ENCODE data around the gene PCDHGA3.
"Not testable (repeated sequence)": the region's sequence is repeated elsewhere in the genome, so short reads cannot be mapped to it uniquely, and the experiment has no call there.

The PCDHGA3 gene

DNA sequence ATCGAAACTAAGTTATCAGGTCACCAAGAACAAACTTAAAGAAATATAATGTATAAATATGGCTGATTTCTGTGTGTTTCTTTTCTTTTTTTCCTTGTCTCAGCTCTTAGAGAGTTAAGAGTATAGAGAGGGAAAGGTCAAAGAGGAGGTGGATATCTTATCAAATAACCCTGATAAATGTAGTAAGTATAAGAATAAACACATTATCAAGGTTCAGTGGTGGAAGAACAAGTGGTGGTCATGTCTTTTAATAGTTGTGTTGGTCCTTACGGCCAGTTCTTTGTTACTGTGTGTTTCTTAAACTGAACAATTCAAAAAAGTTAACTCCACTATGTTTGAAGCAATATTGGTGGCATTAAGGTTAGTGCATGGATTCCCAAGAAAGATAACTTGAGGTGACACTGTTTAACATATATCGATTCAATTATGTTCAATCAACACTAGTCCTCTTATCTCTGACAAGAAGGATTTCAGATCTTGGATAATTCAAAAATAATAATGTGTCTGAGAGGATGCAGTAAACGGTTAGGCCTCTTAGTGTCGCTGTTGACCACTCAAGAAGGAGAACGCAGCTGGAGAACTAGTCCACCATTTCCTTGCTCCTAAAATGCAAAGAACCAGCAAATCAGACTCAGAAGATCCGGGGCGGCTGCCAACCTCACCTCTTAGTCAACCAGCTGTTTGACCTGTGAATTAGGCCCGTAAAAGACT is at the start of gene PCDHGA3:
Gene PCDHGA3, plus strand, starts transcription at position 588 of the 711 bp plus-strand sequence. CDS start 205 bp downstream, outside the sequence.
- peak; percentile 9 to 10 for DNase-seq

DNA sequence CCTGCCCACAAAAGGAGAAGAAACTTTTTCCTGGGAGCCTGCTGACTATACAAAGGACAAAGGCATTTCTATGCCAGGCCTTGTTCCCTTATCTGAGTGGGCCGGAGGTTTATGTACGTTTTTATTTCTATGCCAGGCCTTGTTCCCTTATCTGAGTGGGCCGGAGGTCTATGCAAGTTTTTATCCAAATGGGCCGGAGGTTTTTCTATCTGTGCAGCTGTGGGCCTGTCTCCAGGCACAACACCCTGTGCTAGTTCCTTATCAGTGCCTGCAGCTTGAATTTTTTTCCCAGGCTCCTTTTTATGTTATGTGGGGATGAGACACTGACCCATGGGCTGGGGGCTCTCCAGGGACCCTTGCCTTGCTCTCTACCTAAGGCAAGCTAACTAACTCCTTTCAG is 45.3 kb upstream of the PCDHGA3 start:
- DNase-seq, result no peak

DNA sequence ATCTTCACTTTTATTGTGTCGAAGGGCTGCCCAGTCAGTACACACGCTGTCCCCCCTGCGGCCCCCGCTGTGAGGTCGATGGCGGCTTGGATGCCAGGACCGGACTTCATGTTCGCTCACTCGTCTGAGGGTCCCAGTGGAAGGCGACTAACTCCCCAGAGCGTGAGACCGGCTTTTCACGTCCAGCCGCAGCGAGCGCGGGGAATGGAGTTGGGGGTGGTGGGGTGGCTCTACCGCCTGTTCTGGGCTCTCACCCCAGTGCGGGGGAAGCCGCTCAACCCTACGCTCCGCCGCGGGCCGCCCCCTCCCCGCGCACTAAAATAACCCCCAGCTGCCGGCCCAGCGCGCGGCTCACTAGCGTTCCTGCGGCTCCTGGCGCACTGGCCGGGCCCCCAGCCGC is 39.9 kb upstream of the PCDHGA3 start, which contains the start of gene SLC25A2:
Gene SLC25A2, minus strand, starts transcription at position 294 of the 400 bp plus-strand sequence. Its CDS starts 184 bp downstream, at position 110.
- no peak for DNase-seq

DNA sequence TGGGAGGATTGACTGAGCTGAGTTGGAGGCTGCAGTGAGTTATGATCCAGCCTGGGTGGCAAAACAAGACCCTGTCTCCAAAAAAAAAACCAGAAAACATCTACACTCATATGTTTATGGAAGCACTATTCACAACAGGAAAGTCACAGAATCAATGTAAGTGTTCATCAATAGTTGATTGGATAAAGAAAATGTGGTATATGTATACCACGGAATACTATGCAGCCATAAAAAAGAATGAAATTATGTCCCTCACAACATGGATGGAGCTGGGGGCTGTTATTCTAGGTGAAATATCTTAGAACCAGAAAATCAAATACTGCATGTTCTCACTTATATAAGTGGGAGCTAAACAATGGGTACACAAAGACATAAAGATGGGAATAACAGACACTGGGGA is 37.0 kb upstream of the PCDHGA3 start:
- no peak for DNase-seq

DNA sequence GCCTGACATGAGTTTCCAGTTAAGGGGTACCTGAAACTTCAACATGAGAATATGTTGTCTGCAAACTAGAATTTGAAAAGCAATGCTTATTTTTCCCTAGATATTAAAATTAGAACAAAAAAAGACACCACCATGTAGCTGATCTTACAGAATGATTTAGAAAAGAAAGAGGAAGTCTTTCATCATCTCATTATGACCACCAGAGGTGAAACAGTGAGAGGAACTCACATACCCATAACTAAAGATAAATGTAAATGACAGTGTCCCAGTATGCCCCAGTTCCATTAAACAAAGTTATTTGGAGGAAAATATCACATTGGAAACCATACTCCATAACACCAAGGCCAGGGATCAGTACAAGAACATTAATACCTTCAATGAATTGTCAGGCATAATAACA is 29.9 kb upstream of the PCDHGA3 start:
- DNase-seq, result no peak

DNA sequence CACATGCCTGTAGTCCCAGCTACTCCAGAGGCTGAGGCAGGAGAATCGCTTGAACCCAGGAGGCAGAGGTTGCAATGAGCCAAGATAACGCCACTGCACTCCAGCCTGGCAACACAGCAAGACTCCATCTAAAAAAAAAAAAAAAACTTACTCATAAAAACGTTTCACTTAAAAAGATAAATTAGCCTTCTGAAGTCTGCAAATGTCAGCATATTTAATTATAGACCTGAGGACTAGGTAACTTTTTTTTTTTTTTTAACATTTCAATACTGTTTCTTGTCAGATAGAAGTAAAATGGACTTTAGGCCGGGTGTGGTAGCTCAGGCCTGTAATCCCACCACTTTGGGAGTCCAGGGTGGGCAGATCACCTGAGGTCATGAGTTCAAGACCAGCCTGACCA is 26.7 kb upstream of the PCDHGA3 start:
- DNase-seq, result not testable (repeated sequence)

DNA sequence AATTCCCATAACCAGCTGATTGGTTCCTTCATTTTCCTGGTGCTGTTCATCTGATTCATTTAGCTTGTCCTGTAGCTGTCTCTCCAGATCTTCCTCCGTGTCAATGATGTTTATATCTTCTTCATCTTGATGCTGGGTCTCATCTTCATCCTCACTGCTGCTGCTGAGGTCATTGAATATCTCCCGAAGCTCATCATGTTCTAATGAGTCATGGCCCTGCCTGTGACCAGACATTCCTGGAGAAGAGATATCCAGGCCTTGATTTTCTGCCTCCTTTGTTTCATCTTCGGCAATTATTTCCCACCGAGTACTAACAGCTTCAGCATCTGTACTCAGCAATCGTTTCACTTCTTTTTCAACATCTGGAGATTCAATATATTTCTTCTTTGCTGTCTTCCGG is 24.4 kb upstream of the PCDHGA3 start:
- no peak for DNase-seq

DNA sequence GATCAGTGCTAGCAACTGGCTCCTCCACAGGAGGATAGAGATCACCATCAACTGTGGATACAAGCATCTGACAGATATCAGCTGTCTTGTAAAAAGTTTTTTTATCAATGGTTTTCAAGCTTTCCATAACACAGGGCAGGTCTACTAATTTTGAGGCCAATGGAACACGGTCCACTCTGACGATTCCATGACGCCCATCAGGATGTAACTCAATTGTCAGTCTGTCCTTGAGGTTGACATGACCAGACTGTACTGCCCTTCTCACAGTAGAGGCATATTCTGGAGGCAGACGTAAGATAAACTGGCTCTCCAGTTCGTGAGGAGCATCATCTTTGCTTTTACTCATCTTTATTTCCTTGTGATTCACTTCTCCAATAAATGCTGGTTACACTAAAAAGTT is 23.9 kb upstream of the PCDHGA3 start:
- DNase-seq, result no peak

DNA sequence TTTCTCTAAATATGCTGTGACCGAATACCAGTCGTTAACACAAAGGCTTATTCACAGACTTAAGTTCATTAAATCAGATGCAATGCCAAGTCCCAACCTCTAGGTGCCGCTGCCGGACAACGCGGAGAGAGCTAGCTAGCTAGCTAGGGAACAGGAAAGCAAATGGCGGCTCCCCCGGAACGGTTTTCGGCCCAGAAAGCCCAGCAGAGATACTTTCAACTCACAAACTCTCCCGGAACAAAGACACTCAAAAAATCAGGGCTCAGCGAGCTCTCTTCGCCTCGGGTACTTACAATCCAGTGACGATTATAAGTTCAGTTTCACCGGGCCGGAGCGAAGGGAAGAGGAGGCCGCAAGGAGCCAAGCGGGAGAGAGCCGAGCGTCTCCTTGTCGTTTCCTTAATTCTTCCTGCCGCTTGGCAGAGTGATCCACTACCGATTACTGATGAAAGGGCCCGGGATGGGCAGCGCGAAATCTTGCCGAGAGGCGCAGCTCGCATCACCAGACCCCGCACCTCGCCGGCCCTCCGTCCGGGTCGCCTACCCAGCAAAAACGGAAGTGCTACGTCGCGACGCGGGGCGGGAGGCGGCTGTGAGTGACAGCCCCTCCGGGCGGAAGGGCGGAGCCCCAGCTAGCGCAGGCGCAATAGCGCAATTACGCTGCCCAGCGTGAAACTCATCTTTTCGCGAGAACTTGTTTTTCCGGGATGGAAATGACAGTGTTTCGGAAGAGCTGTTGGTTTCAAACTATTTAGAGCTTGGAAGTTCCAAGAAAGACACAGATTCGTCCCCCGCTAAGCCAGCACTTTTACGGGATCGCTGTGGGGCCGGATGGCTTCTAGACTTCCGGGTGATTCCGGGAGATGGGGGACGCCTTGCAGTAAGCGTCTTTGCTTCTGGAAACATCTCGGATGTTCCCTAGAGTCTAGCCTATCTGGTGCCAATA is 23.1 kb upstream of the PCDHGA3 start, which contains the start of gene TAF7:
Gene TAF7, minus strand, starts transcription at position 560 of the 945 bp plus-strand sequence. CDS start 740 bp downstream, outside the sequence.
- peak; percentile 89 to 98 for DNase-seq

DNA sequence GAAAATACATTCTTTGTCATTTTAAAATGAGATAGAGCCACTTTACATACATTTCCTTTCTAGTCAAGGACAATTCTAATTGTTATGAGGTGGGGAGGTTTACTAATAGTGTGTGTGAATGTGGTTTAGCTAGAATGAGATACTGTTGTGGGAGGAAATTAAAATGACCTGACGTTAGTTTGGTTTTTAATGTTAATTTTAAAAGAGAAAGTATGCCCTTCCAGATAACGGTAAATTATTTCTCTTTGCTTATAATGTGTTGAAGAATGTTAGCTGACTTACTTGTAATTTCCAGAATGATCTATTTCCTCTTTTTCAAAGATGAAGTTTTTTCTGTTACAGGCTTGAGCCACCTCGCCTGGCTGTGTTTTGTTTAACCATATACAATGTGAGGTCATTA is 21.4 kb upstream of the PCDHGA3 start:
- DNase-seq, result no peak

DNA sequence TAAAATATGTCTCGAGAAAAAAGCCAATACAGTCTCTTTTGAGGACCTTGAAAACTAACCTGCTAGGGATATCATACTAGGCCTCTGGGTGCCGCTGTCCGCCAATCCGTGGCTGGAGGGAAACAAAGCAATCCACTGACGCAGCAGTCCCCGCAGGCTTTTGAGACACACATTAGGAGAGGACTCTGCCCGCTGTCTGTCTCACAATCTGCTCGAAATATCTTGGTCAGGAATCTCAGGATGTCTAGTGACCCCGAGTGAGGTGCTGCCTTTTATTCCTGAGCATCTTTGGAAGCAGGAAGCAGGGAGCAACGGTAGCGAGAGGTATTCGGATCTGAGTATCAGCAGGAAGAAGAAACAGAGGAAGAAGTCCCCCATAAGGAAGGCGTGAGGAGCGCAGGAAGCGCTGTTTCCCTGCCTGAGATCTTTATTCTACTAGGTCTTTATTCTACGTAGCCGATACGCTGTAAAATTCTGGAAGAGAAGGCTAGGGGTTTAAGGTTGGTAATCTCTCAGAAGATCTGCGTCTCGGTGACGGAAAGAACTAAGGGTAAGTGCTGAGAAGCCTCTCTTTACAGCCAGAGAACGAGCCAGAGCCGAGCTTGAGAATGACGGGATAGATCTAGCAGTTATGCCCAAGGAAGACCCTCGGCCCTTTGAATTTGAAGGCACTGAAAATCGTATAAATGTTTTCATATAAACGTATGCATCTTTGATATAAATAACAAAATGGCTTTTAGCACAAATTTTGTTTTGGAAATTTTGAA is 17.4 kb upstream of the PCDHGA3 start:
- peak; percentile 22 to 44 for DNase-seq

DNA sequence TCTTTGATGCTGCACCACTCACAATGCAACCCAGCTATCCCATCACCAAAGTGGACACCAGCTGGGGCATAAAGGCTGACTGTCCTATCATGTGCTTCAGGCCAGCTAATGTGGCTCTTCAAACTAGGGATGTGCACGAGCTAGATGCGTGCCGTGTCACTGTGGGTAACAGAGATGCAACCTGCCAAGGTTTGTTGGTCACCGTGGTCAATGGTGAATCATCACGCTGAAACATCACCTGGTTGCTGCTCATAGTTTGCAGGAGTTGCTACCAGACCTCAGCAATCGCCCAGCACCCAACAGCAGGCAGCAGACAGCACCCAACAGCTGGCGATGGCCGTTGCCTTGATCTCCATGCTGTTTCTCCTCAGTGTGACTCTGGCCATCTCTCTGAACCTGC is 15.4 kb upstream of the PCDHGA3 start:
- DNase-seq, result no peak

DNA sequence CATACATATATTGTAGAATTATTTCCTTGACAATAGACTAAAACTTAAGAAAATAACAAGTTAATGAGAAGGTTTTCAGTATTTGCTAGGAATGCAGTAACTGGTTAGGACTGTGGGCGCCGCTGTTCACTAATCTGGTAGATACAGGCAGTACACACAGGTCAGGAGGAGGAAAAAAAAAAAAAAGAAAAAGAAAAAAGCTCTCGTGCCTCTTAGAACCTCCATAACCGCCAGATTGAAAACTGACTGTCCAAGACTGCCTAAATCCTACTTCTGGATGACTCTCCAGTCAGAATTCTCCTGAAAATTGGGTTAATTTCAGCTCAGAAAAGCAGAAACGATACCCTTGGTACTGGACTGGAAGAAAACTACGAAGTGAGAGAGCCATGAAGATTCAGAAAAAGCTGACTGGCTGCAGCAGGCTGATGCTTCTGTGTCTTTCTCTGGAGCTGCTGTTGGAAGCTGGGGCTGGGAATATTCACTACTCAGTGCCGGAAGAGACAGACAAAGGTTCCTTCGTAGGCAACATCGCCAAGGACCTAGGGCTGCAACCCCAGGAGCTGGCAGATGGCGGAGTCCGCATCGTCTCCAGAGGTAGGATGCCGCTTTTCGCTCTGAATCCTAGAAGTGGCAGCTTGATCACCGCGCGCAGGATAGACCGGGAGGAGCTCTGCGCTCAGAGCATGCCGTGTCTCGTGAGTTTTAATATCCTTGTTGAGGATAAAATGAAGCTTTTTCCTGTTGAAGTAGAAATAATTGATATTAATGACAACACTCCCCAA is 13.1 kb upstream of the PCDHGA3 start, which contains the start of gene PCDHGA1:
Gene PCDHGA1, plus strand, starts transcription at position 216 of the 782 bp plus-strand sequence.
- DNase-seq, result no peak

DNA sequence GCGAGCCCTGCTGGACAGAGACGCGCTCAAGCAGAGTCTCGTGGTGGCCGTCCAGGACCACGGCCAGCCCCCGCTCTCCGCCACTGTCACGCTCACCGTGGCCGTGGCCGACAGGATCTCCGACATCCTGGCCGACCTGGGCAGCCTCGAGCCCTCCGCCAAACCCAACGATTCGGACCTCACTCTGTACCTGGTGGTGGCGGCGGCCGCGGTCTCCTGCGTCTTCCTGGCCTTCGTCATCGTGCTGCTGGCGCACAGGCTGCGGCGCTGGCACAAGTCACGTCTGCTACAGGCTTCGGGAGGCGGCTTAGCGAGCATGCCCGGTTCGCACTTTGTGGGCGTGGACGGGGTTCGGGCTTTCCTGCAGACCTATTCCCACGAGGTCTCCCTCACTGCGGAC is 11.1 kb upstream of the PCDHGA3 start:
- DNase-seq, result not testable (repeated sequence)

DNA sequence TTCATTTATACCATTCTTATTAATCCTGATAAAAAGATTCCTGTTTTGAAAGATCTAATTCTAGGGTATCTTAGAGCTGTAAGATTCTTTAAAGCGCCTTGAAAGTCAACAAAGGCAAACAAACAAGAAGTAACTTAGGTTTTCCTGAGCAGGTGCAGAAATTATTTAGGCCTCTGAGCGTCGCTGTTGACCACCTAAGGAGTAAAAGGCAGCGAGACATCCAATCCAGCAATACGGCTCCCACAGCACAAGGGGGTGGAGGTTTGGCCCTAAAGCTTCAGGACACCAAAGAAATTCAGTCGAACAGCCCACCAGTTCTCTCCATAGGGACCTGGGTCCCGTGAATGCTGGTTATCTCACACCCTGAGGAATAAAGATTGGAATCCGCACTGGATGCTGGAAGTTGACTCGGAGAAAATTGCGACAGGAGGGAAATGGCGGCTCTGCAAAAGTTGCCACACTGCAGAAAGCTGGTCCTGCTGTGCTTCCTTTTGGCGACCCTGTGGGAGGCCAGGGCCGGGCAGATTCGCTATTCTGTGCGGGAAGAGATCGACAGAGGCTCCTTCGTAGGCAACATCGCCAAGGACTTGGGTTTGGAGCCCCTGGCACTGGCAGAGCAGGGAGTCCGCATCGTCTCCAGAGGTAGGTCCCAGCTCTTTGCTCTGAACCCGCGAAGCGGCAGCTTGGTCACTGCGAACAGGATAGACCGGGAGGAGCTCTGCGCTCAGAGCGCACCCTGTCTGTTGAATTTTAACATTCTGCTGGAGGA is 4.9 kb upstream of the PCDHGA3 start, which contains the start of gene PCDHGA2:
Gene PCDHGA2, plus strand, starts transcription at position 223 of the 769 bp plus-strand sequence.
- DNase-seq, result no peak

DNA sequence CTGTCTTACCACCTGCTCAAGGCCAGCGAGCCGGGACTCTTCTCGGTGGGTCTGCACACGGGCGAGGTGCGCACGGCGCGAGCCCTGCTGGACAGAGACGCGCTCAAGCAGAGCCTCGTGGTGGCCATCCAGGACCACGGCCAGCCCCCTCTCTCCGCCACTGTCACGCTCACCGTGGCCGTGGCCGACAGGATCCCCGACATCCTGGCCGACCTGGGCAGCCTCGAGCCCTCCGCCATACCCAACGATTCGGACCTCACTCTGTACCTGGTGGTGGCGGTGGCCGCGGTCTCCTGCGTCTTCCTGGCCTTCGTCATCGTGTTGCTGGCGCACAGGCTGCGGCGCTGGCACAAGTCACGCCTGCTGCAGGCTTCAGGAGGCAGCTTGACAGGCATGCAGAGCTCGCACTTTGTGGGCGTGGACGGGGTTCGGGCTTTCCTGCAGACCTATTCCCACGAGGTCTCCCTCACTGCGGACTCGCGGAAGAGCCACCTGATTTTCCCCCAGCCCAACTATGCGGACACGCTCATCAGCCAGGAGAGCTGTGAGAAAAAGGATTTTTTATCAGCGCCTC is 2.8 kb upstream of the PCDHGA3 start:
- not testable (repeated sequence) for DNase-seq

DNA sequence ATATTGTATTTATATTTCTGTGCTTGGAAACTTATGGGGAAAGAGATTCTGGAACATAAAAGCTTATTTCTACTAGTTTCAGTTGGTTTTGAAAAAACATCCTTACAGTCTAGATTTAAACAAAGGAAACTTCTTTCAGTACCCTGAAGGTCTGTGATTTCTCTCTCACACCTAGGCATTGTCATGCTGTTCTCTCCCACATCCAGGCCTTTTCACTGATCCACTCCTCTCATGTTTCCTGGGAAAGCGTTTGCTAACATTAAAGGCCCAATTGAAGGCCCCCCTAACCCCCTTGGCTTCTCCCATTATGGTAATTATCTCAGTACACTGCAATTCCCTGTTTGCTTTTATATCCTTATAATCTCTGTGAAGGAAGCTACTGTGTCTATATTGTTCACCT is 856 bp upstream of the PCDHGA3 start:
- DNase-seq, result no peak

DNA sequence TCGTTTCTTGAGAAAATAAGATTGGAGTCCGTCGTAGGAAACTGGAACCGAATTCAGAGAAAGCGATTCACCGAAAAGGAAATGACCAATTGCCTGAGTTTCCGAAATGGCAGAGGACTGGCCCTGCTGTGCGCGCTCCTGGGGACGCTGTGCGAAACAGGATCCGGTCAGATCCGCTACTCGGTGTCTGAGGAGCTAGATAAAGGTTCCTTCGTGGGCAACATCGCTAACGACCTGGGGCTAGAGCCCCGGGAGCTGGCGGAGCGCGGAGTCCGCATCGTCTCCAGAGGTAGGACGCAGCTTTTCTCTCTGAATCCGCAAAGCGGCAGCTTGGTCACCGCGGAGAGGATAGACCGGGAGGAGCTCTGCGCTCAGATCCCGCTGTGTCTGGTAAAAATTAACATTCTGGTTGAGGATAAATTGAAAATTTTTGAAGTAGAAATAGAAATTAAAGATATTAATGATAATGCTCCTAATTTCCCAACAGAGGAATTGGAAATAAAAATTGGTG is 379 bp downstream of the PCDHGA3 start:
- DNase-seq, result no peak

DNA sequence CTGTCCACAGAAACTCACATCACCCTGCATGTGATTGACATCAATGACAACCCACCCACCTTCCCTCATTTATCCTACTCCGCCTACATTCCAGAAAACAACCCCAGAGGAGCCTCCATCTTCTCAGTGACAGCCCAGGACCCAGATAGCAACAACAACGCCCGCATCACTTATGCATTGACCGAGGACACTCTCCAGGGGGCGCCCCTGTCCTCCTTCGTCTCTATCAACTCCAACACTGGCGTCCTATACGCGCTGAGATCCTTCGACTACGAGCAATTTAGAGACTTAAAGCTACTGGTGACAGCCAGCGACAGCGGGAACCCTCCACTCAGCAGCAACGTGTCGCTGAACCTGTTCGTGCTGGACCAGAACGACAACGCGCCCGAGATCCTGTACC is 1.7 kb downstream of the PCDHGA3 start:
- DNase-seq, result no peak

DNA sequence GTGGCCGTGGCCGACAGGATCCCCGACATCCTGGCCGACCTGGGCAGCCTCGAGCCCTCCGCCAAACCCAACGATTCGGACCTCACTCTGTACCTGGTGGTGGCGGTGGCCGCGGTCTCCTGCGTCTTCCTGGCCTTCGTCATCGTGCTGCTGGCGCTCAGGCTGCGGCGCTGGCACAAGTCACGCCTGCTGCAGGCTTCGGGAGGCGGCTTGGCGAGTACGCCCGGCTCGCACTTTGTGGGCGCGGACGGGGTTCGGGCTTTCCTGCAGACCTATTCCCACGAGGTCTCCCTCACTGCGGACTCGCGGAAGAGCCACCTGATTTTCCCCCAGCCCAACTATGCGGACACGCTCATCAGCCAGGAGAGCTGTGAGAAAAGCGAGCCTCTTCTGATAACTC is 2.4 kb downstream of the PCDHGA3 start:
- not testable (repeated sequence) for DNase-seq
